GM23338 (cell line): Measurements from ENCODE around the gene VAMP2. TPM values are rescaled to one million over a fixed set of nuclear protein-coding genes. Genes with fewer than 3 reads are reported as not detected.

ENCODE experiments used
- ATAC-seq: fragments of 200-7000 bp; cut with Tn5 transposase; 3 replicates; pipeline ENCODE4 v1.9.1; 2020
- DNase-seq: peaks from one replicate; pipeline ENCODE4 v3.0.0-alpha.2; 2015; ENCODE audit warnings: low spot score
- H2AFZ ChIP-seq: fragments of 200-600 bp; sonication (generic); 2 replicates; pipeline ENCODE4 v1.8.0; 2016; ENCODE audit warnings: antibody characterized with exemption, mild to moderate bottlenecking, moderate library complexity
- H3F3A ChIP-seq: fragments of 200-600 bp; sonication (generic); replicated peaks from 2 replicates; pipeline ENCODE4 v1.8.0; 2017; ENCODE audit warnings: antibody characterized with exemption, mixed run types, low read depth
- H3K27ac ChIP-seq: fragments of 200-600 bp; sonication (generic); 2 replicates; pipeline ENCODE4 v1.6.1; 2016; ENCODE audit warnings: low read depth
- H3K27me3 ChIP-seq: fragments of 200-600 bp; sonication (generic); 2 replicates; pipeline ENCODE4 v1.8.0; 2016; ENCODE audit warnings: mild to moderate bottlenecking, mixed run types, moderate library complexity; ENCODE audit not compliant: insufficient read depth
- H3K36me3 ChIP-seq: fragments of 200-600 bp; sonication (generic); 2 replicates; pipeline ENCODE4 v1.8.0; 2016; ENCODE audit warnings: mild to moderate bottlenecking; ENCODE audit not compliant: insufficient read depth
- H3K4me1 ChIP-seq: fragments of 200-600 bp; sonication (generic); 2 replicates; pipeline ENCODE4 v1.8.0; 2016; ENCODE audit warnings: mild to moderate bottlenecking, moderate library complexity; ENCODE audit not compliant: insufficient read depth
- H3K4me2 ChIP-seq: fragments of 200-600 bp; sonication (generic); 2 replicates; pipeline ENCODE4 v1.7.1; 2017; ENCODE audit warnings: mixed run types
- H3K4me3 ChIP-seq: fragments of 200-600 bp; sonication (generic); 2 replicates; pipeline ENCODE4 v1.6.1; 2016; ENCODE audit warnings: mixed run types
- H3K79me2 ChIP-seq: fragments of 200-600 bp; sonication (generic); replicated peaks from 2 replicates; pipeline ENCODE4 v1.8.0; 2017; ENCODE audit warnings: mild to moderate bottlenecking; ENCODE audit not compliant: insufficient read depth
- H3K9me2 ChIP-seq: fragments of 200-600 bp; sonication (generic); 2 replicates; pipeline ENCODE4 v1.8.0; 2017; ENCODE audit not compliant: insufficient read depth
- H4K20me1 ChIP-seq: fragments of 200-600 bp; sonication (generic); replicated peaks from 2 replicates; pipeline ENCODE4 v1.8.0; 2017; ENCODE audit warnings: mild to moderate bottlenecking; ENCODE audit not compliant: insufficient read depth
- H3K27ac Mint-ChIP-seq: 2 replicates; pipeline ENCODE4 v1.8.0; 2020; ENCODE audit warnings: inconsistent platforms, mild to moderate bottlenecking, moderate library complexity, mixed read lengths
- H3K27me3 Mint-ChIP-seq: 3 replicates; pipeline ENCODE4 v1.8.0; 2022; ENCODE audit warnings: low read depth, mild to moderate bottlenecking, moderate library complexity, mixed read lengths, inconsistent platforms; ENCODE audit not compliant: insufficient read depth, poor library complexity
- H3K36me3 Mint-ChIP-seq: 3 replicates; pipeline ENCODE4 v1.8.0; 2021; ENCODE audit warnings: low read depth, mild to moderate bottlenecking, inconsistent platforms, moderate library complexity, mixed read lengths
- H3K4me1 Mint-ChIP-seq: 3 replicates; pipeline ENCODE4 v1.8.0; 2020; ENCODE audit warnings: mild to moderate bottlenecking, inconsistent platforms, mixed read lengths
- H3K4me3 Mint-ChIP-seq: 3 replicates; pipeline ENCODE4 v1.8.0; 2021; ENCODE audit warnings: moderate library complexity, mild to moderate bottlenecking, inconsistent platforms, mixed read lengths
- H3K9me3 Mint-ChIP-seq: 3 replicates; pipeline ENCODE4 v1.8.0; 2020; ENCODE audit warnings: moderate library complexity, mild to moderate bottlenecking, inconsistent platforms, mixed read lengths
- CREB1 ChIP-seq: fragments of 250-450 bp; sonication (Bioruptor Pico); IDR thresholded peaks from 2 replicates; pipeline ENCODE4 v1.5.0; 2020; ENCODE audit warnings: low read depth, mild to moderate bottlenecking, moderate library complexity
- ETS1 ChIP-seq: IDR thresholded peaks from 2 replicates; pipeline ENCODE4 v1.6.1; 2016; ENCODE audit warnings: antibody characterized with exemption
- EZH2phosphoT487 ChIP-seq: fragments of 200-600 bp; sonication (generic); IDR thresholded peaks from one replicate; pipeline ENCODE4 v1.8.1; 2018; ENCODE audit warnings: antibody characterized with exemption; ENCODE audit not compliant: unreplicated experiment
- POLR2AphosphoS5 ChIP-seq: IDR thresholded peaks from 2 replicates; pipeline ENCODE4 v1.6.1; 2016; ENCODE audit warnings: antibody characterized with exemption, low read depth
- REST ChIP-seq: IDR thresholded peaks from one replicate; pipeline ENCODE4 v1.6.1; 2018; ENCODE audit warnings: antibody characterized with exemption; ENCODE audit not compliant: unreplicated experiment
- STAT1 ChIP-seq: IDR thresholded peaks from one replicate; pipeline ENCODE4 v1.6.1; 2016; ENCODE audit warnings: antibody characterized with exemption; ENCODE audit not compliant: unreplicated experiment
- ZNF114 ChIP-seq: fragments of 250-450 bp; sonication (Bioruptor Pico); IDR thresholded peaks from 2 replicates; pipeline ENCODE4 v1.5.0; 2020; ENCODE audit warnings: mild to moderate bottlenecking, moderate library complexity
- ZNF462 ChIP-seq: fragments of 250-450 bp; sonication (Bioruptor Pico); IDR thresholded peaks from 2 replicates; pipeline ENCODE4 v1.5.0; 2020; ENCODE audit warnings: mild to moderate bottlenecking, moderate library complexity
- polyA plus RNA-seq: library from polyadenylated mRNA; unstranded; fragments of >200 nt; fragmentation: Nextera tagmentation; extraction: Ambion mirVana; gene quantifications from 2 replicates; pipeline ENCODE4 v1.2.1, GENCODE V29; 2016
- total RNA-seq: library from RNA; depleted of rRNA; stranded (reverse); fragments of >200 nt; shearing (Covaris generic); gene quantifications from 2 replicates; pipeline ENCODE4 v1.2.3, GENCODE V29; 2014

Gene VAMP2
- total and polyA plus RNA-seq, 2 experiments from 2014 or later = 6.9 to 32.3 TPM

- TF ChIP-seq ETS1 (no peak), POLR2AphosphoS5 (no peak), REST (no peak), STAT1 (no peak), EZH2phosphoT487 (no peak), CREB1 (CRISPR knock-in tag) (no peak)
These were observed 26.4 kb upstream of the VAMP2 start (continued) for GRCh38 chr17:8189041-8189710.

GRCh38 chr17:8188263-8188839 lies 25.6 kb upstream of the VAMP2 start:
- Mint-ChIP-seq H3K9me3 (no peaks in the 10 kb centered on the region; the same call in 2 of the 3 replicates), H3K27me3 (peaks cover 18% of the 10 kb centered on the region), H3K27ac (no peak overlapping the region), H3K4me3 (no peak overlapping the region), H3K36me3 (no peaks in the 10 kb centered on the region; the same call in 2 of the 3 replicates), H3K4me1 (peaks cover 11% of the 10 kb centered on the region)
- Histone ChIP-seq H3K36me3 (no peaks in the 10 kb centered on the region), H3K4me2 (peak overlapping the region; percentile 35), H3K79me2 (no peaks in the 10 kb centered on the region), H3K27me3 (peaks cover 13% of the 10 kb centered on the region), H3K4me3 (peak overlapping the region; percentile 100), H3F3A (peaks cover 15% of the 10 kb centered on the region), H3K4me1 (peaks cover 9% of the 10 kb centered on the region), H2AFZ (no peak overlapping the region), H3K9me2 (no peaks in the 10 kb centered on the region), H4K20me1 (no peaks in the 10 kb centered on the region), H3K27ac (no peak overlapping the region)
- DNase-seq (no peak), ATAC-seq (no peak)
- no peak for TF ChIP-seq EZH2phosphoT487
- TF ChIP-seq ZNF462 (CRISPR knock-in tag) = no peak
- no peak for TF ChIP-seq ZNF114 (CRISPR knock-in tag)
- TF ChIP-seq REST = no peak
- TF ChIP-seq CREB1 (CRISPR knock-in tag) = no peak
